GM21528 (cell line): Measurements from ENCODE around the gene ADAMTS4.

Experiments
- ATAC-seq: cut with Tn5 transposase; IDR thresholded peaks from one replicate; pipeline ENCODE4 v1.9.1; 2021; ENCODE audit warnings: mild to moderate bottlenecking, moderate library complexity; ENCODE audit not compliant: unreplicated experiment, low FRiP score

Gene ADAMTS4

DNA sequence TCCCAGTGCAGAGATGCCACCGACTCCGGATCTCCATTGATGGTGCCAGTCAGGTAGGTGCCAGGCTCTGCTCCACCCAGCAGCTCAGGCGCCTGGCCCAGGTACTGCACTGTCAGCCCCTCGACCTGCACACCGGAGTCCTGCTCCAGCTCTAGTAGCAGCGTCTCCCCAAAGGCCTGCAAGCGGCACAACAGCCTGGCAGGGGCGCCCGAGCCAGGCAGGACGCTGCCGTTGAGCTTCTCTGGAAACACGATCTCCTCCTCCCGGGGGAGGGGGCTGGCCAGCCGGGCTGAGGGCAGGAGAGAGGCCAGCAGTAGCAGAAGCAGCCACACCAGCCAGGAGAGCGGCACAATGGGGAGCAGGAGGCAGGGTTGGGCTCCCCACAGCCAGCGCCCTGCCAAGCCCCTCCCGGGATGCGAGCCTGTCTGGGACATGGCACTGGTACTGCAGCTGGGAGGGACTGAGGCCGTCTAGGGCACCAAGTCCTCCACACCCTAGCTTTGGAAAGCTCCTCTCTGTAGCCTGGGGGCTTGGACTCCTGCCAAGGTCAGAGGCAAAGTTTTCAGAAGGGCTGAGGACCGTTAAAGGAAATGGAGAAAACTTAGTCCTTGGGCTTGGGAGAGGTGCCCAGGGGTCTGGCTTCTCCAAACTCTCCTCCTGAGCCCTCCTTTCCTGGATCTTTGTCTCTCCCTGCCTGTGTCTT lies 509 bp downstream of the ADAMTS4 start:
- ATAC-seq: no peak

DNA sequence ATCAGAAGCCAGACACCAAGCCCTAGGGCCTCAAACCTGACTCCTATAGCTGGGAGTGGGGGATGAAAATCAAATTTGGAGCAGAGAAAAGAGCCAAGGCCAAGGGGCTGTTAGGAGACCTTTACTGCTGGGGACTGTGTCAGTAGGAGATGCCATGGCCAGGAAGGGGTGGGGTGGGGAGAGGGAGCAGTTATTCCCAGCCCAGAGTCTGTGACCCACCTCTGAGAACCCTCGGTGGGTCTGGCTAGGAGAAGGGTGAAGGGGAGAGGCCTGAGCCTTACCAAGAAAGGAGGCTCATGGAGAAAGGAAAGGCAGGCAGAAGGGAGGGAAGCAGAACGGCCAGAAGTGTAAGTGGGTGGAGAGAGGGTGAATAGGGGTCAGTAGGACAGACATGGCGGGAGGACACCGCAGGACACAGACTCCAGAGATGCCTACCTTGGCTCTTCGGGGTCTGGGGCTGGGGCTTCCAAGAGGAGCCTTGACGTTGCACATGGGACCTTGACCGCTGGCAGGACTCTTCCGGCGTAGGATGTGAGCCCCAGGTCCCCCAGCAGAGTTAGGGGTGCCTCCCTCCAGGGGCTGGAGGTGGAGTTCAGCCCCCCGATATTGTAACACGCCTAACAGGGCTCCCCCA lies 1.2 kb downstream of the ADAMTS4 start:
- no peak for ATAC-seq

DNA sequence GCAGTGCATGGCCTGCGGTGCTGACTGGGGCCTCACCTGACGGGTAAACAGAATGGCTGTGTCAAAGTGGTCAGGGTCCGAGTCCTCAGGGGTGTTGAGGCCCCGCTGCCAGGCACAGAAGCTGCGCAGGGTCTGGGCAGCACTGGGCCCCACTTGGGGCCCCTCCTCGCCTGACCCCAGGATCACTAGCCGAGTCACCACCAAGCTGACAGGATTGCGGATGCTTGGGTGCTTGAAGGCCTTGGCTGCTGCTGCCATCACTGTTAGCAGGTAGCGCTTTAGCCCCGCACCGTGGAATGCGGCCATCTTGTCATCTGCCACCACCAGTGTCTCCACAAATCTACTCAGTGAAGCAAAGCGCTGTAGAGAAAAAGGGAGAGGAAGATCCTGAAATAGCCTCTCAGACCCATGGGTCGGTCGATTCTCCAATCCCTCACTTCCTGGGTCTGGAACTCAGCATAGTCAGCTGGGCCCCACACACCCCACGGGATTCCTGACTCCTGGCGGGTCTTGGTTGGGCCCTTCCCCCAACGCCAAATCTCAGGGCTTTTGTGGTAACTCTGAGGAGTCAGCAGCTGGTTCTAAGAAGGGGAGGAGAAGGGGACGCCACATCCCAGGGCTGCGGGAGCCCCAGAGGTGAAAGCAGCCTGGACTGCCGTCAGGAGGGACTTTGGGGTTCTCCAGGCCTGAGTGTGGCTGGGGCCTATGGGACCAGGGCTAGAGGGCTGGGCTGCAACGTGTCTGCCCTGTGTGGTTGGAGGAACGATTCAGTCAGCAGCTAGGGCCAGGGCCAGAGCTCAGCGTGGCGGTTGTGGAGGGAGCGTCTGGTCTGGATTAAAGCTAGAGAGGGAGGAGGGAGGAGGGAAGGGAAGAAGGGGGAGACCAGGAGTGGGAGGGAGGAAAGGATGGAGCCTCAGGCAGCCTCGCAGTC lies 2.1 kb downstream of the ADAMTS4 start:
- ATAC-seq: no peak

DNA sequence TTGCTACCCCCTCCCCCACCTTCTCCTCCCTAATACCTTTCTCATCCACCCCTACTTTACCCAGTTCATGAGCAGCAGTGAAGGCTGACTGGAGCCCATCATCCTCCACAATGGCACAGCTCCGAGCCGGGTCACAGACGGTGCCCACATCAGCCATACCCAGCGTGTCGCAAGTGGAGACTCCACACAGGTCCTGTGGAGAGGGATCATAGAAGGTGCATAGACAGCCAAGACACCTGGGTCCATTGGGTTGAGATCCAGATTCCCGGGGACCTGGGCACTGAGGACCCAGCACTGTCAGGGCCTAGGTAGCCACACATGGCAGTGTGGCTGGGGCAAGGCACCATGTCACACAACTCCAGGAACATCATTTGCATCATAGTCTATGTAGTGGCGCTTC lies 2.7 kb downstream of the ADAMTS4 start:
- no peak for ATAC-seq

DNA sequence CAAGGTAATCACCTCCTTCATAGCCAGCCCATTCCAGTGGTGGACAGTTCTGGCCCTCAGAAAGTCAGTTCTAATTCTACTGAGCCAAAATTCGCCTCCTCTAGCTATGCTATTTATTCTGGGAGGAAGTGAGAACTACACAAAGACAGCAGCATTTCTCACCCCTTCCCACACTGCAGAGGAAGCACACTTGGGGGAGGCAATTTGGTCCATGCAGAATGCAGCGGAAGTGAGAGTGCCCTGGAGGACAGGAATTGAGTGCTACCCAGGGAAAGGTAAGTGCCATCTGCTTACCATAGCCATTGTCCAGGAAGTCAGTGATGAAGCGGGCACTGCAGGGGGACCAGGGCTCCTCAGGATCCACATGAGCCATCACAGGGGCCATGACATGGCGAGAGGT lies 3.7 kb downstream of the ADAMTS4 start:
- peak; percentile 58 for ATAC-seq

DNA sequence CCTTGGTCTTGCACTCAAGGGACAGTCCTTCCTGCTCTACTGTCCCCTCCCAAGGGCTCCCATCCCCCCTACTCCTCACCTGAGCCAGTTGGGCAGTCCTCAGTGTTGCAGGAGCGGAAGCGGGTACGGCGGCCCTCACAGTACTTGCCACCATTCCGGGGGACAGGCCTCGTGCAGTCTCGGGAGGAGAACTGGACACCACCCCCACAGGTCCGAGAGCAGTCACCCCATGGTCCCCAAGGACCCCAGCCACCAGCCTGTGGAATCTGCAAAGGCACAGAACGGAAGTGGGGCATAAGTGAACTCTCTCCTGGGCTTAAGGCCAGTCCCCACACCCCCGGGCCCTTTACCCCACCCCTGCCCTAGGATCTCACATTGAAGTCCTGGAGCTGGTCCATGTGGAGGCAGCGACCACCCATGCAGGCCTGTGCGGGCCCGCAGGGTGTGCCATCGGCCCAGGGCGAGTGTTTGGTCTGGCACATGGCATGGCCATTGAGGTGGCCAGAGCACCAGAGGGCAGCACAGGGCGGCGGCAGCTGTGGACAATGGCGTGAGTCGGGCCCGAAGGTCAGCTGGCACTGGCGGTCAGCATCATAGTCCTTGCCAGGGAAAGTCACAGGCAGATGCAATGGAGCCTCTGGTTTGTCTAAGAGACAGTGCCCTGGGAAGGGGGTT lies 5.2 kb downstream of the ADAMTS4 start:
- ATAC-seq: no peak

DNA sequence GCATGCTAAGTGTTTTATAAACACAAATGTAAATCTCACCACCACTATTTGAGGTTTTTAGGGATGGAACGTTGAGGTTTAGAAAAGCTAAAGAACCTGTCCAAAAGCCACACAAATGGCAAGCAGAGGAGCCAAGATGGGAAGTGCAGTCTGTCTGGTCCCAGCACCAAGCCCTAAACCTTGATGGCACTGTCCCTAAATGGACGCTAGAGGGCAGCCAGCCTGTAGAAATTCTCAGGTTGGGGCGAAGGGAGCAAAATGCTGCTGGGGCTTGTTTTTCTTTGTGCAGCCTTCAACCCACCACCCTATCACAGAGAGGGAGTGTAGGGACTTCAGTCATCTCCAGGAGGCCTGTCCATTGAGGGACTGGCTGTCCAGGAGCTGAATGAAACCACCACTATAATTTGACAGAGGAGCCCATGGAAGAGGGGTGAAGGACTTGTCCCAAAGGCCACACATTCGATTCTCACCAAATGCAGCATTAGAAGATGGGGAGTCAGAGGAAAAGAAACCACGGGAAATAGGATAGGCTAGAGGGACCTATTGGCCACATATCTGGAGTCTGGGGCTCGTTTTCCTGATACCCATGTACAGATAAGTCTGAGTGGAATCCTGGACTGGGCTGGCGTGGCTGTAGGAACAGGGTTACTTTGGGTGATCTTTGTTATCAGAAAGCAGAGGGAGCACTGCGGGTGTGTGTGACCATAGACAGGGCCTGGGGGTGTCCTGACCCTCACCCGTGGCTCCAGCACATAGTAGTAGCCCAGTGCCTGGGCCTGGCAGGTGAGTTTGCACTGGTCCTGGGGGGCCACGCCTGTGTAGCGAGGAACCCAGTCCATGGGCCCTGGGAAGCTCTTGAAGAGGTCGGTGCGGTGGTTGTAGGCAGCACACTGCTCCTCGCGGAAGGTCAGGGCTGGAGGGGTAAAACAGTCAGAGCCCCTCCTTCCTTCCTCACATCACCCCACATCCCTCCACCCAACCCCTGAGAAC lies 6.1 kb downstream of the ADAMTS4 start:
- no peak for ATAC-seq

DNA sequence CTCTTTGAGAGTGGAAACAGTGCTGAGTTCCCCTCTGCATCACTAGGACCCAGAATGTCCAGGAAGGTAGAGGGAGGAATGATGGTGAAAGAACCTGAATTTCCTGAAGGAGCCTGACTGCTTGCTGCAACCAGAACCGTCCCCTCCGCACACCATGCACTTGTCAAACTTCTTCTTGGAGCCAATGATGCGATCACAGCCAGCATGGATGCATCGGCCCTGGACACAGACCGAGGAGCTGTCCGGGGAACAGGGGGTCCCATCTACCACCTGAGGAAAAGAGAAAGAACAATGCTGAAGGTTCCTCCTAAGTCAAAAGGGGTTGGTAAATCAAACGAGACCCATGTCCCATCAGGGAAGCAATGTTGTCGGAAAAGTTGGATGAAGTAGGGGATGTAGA lies 6.9 kb downstream of the ADAMTS4 start:
- ATAC-seq: no peak

DNA sequence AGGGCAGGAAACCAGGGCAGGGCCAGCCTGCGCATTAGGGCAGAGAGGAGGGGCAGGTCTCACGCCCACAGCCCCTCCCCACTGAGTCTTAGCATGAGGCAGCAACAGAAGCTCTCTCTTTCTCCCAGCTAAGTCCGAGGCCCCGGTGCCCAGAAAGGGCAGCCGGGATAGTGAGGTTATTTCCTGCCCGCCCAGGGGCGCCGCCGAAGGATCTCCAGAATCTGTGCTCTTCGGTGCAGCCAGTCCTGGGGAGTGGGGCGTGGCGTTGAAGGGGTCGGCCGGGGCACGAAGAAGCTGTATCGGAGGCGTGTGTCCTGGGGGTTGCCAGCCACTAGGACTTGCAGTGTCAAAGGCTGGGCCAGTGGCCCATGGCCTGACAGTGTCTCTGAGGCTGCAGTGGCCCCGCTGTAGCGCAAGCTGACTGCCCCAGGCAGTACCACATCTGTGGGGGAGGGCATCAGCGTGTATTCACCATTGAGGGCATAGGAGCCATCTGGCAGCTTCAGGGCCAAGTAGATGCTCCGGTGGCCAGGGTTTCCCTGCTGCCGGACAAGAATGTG lies 7.8 kb downstream of the ADAMTS4 start:
- ATAC-seq: no peak

DNA sequence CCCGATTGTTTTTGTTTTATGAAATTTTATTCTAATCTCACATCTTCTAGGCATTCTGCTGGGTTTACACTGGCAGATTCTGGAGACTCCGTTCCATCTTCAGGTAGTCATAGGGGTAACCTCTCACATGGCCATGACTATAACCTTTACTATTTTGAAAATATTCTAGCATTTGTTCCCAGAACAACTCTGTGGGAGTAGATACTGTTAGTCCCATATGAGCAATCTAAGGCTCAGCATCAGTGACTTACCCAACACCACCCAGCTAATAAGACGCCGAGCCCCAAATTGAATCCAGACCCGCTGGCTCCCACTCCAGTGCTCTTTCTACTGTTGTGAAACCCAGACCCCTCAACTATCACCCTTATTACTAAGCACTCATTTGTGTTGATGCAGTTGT lies 9.8 kb downstream of the ADAMTS4 start:
- no peak for ATAC-seq

DNA sequence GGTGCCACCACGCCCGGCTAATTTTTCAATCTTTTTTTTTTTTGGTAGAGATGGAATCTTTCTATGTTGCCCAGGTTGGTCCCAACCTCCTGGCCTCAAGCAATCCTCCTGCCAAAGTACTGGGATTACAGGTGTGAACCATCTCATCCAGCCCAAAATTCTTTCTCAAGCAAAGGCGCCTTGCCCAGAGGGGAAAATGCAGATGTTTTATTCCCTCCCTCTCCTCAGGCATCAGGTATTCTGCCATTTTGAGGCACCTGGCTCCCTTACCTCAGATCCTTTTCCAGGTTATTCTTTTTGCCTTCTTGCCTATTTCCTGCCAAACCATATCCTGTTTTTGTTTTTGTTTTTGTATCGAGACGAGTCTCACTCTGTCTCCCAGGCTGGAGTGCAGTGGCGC lies 10.5 kb downstream of the ADAMTS4 start:
- ATAC-seq: no peak

DNA sequence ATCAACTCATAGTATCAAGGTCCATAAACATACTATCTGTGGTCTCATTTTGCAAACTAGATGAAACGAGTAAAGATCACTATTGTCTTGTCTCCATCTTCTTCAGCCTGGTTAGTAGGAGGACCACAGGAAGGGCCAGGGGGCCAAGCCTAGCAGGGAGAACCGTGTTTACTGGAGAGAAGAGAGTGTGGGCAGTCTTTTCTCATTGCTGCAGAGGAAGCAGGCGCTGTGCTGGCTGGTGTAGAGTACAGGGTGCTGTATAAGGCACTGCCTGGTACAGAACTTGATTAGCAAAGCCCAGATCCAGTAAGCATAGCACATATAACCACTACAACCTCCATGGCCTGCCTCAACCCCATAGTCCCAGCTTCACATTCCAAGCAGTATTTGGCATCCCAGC lies 11.5 kb downstream of the ADAMTS4 start:
- no peak for ATAC-seq

DNA sequence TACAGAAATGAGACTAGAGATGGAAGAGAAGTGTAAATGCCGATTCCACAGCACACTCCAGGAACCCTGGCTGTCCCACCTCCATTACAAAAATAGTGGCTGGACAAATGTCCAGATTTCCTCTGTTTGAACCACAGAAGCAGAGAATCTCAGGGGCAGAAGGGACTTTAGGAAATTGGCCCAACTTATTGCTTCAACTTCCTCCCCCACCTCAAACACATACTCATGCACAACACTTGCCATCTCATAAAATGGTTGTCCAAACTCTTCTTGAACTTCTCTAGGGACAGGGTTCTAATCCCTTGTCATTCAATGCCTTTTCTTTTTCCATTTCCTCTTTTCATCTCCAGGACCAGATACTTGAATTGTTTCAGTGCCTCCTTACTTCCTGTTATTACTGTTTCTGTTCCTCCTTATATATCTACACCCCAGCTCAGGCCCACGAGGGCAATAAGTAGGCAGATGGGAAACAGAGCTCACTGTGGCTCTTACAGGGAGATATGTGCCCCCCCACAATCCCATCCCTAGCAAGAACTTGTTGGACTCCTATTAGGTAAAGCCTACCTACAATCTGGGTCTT lies 13.0 kb downstream of the ADAMTS4 start:
- peak; percentile 27 for ATAC-seq

DNA sequence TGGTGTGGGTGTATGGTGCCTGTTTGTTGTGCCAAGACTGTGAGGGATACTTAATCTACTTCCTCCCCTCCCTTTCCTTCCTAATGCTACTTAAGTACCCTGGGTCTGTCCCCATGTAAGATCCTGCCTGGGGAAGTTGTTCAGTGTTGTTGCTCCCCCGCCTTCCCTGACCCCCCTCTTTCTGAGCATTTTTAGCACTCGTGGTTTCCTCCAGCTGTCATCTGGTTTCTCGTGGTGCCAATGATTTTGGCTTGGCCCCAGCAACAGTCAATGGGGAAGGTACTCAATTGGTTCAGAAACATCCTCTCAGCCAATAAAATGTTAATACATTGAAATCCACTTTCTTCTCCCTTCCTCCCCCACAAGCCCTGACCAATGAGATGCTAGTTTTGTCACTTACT lies 13.6 kb downstream of the ADAMTS4 start:
- peak; percentile 52 for ATAC-seq

DNA sequence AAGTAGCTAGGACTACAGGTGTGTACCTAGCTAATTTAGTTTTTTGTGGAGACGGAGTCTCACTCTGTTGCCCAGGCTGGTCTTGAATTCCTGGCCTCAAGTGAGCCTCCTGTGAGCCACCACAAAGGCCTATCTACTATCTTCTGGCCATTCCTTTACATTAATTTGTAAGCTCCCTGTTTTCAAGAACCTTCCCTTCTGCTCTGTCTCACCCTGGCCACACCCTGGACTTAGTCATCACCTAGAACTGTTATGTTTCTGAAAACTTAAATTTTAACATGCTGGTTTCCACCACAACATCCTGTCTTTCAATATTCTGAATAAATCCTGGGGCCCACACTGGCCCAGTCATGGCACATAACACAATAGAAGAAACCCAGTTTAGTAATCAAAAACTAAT lies 16.6 kb downstream of the ADAMTS4 start:
- ATAC-seq: no peak

DNA sequence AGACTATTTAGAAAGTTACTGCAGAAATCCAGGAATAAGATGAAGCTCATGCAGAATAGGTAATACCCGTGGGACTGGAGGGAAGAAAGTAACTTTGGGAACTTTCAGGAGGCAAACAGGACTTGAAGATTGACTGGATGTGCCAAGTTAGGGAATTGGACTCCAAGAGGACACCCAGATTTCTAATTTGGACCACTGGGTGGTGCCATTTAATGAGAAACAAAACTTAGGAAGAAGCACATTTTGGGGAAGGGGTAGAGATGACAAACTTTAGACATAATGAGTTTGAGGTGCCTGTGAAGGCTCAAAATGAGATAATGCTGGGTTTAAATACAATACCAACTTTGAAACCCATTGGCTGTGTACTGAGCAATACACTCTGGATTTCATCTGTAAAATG lies 18.2 kb downstream of the ADAMTS4 start:
- ATAC-seq: no peak

DNA sequence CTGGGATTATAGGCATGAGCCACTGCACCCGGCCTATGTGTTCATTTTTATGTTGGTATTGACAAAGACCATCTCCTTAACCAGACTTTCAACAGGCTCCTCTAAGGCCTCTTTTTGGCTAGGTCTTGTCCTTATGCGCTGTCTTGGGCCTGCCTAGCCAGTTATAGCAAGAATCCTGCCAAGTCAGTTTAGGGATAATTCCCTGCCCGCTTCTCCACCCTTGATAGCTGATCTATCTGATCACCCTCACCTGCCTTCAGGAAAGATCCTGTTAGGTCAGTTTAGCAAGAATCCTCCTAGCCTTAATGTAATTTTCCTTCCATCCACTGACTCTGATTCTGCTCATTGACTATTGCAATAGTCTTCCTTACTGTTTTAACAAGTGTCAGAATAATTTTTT lies 19.2 kb downstream of the ADAMTS4 start:
- no peak for ATAC-seq

DNA sequence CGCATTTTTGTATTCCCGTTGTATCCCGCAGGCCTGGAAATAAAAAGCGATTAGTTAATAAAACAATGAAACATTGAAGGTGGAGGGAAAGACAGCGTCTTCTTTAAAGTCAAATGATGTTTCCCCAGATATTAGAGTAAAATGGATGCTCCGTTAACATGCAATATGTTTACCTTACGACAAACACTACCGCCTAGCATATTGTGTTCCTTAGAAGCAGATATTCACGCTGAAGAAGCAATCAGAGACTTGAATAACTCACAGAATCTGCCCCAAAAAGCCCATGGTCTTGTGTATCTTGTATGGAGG lies 21.0 kb downstream of the ADAMTS4 start:
- ATAC-seq: no peak
